Astrocyte (in vitro differentiated cells and primary cell): ENCODE data around the gene NDUFAF8. TPM values are rescaled to one million over a fixed set of nuclear protein-coding genes. Genes with fewer than 3 reads are reported as not detected.
A peak's percentile ranks its signal among the peaks of the same experiment; 100 is the strongest.

ENCODE experiments used
- DNase-seq: peaks from one replicate; pipeline ENCODE4 v3.0.0-alpha.2; 2010; ENCODE audit warnings: low read depth
- FAIRE-seq: peaks from 2 replicates; lab custom pipeline; 2011; peaks lifted over from hg19 to GRCh38; lab: Jason Lieb, UNC
- H2AFZ ChIP-seq: 2 replicates; pipeline ENCODE4 v1.6.0; 2012; ENCODE audit warnings: low read depth, low read length, inconsistent platforms
- H3K27ac ChIP-seq: 2 replicates; pipeline ENCODE4 v1.5.1; 2011; ENCODE audit warnings: low read depth, low read length, inconsistent platforms
- H3K27me3 ChIP-seq: 2 replicates; pipeline ENCODE4 v1.6.0; 2011; ENCODE audit warnings: low read length, inconsistent platforms; ENCODE audit not compliant: insufficient read depth
- H3K36me3 ChIP-seq: 2 replicates; pipeline ENCODE4 v1.5.1; 2011; ENCODE audit warnings: low read length, inconsistent platforms; ENCODE audit not compliant: insufficient read depth
- H3K4me1 ChIP-seq: 2 replicates; pipeline ENCODE4 v1.5.1; 2011; ENCODE audit warnings: low read length, inconsistent platforms; ENCODE audit not compliant: insufficient read depth
- H3K4me2 ChIP-seq: 2 replicates; pipeline ENCODE4 v1.6.0; 2012; ENCODE audit warnings: low read length, inconsistent platforms
- H3K4me3 ChIP-seq: 2 replicates; pipeline ENCODE4 v1.5.1; 2011; ENCODE audit warnings: low read depth, mild to moderate bottlenecking, low read length, inconsistent platforms; ENCODE audit not compliant: insufficient read depth
- H3K79me2 ChIP-seq: 2 replicates; pipeline ENCODE4 v1.6.0; 2012; ENCODE audit warnings: mild to moderate bottlenecking, low read length, inconsistent platforms; ENCODE audit not compliant: insufficient read depth
- H3K9ac ChIP-seq: 2 replicates; pipeline ENCODE4 v1.6.0; 2012; ENCODE audit warnings: mild to moderate bottlenecking, low read length, inconsistent platforms
- H3K9me3 ChIP-seq: 2 replicates; pipeline ENCODE4 v1.5.1; 2012; ENCODE audit warnings: low read depth, mild to moderate bottlenecking, low read length, inconsistent platforms; ENCODE audit not compliant: insufficient read depth
- H4K20me1 ChIP-seq: 2 replicates; pipeline ENCODE4 v1.6.0; 2012; ENCODE audit warnings: low read length, inconsistent platforms; ENCODE audit not compliant: insufficient read depth
- H3K27ac Mint-ChIP-seq: one replicate; pipeline ENCODE4 v1.8.0; 2021; ENCODE audit warnings: mild to moderate bottlenecking, mixed read lengths; ENCODE audit not compliant: unreplicated experiment
- H3K27me3 Mint-ChIP-seq: one replicate; pipeline ENCODE4 v1.8.0; 2021; ENCODE audit warnings: low read depth, mixed read lengths; ENCODE audit not compliant: unreplicated experiment
- H3K36me3 Mint-ChIP-seq: one replicate; pipeline ENCODE4 v1.8.0; 2021; ENCODE audit warnings: low read depth, mixed read lengths; ENCODE audit not compliant: unreplicated experiment
- H3K4me1 Mint-ChIP-seq: one replicate; pipeline ENCODE4 v1.8.0; 2021; ENCODE audit warnings: low read depth, mixed read lengths; ENCODE audit not compliant: unreplicated experiment
- H3K4me3 Mint-ChIP-seq: one replicate; pipeline ENCODE4 v1.8.0; 2021; ENCODE audit warnings: mild to moderate bottlenecking, moderate library complexity, mixed read lengths; ENCODE audit not compliant: unreplicated experiment
- H3K9me3 Mint-ChIP-seq: one replicate; pipeline ENCODE4 v1.8.0; 2021; ENCODE audit warnings: mild to moderate bottlenecking, mixed read lengths; ENCODE audit not compliant: unreplicated experiment
- CTCF ChIP-seq: IDR thresholded peaks from 2 replicates; pipeline ENCODE4 v1.5.1; 2011; ENCODE audit warnings: low read depth, mild to moderate bottlenecking, inconsistent platforms, low read length, moderate library complexity; ENCODE audit not compliant: insufficient read depth
- EZH2 ChIP-seq: IDR thresholded peaks from 2 replicates; pipeline ENCODE4 v1.6.1; 2012; ENCODE audit warnings: mild to moderate bottlenecking, low read length, inconsistent platforms; ENCODE audit not compliant: insufficient read depth
- total RNA-seq: library from RNA; stranded (reverse); gene quantifications from 2 replicates; pipeline ENCODE4 v1.2.1, GENCODE V29; 2021

The NDUFAF8 gene
- total RNA-seq, 1 donor from 2014 or later, result 67.2 TPM

DNA sequence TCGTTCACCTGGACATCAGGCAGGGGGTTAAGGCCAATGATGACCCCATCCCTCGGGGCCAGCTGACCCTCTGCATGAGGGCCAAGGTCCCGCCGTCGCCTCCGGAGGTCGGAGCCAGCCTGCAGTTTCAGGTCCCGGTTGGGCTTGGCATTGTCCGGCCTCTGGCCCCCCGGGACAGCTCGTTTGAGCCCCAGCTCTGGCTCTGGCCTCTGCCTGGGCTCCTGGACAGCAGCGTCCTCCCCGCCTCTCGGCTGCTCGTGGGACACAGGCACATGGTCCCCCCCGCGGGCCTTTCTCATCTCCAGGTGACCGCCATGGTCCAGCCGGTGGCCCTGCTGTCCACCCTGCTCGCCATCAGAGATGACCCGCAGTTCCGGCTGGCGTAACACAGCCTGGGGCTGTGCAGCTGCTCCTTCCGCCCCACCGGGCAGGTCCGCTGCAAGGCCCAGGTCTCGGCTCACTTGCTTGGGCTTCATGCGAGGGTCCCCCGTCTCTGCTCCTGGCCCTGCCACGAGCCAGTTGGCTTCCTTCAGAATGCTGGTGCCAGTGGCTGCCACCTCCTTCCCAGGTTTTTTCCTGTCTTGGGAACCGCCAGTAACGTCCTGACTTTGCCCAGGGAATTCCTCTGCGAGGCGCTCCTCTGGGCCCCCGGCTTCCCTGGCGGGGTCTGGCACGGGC lies 6.7 kb downstream of the NDUFAF8 start:
- Histone ChIP-seq H3K4me1 (peaks cover 8% of the 10 kb centered on the region), H3K4me3 (no peak overlapping the region), H3K36me3 (peaks cover 4% of the 10 kb centered on the region), H3K27me3 (no peaks in the 10 kb centered on the region), H4K20me1 (peaks cover 50% of the 10 kb centered on the region), H3K4me2 (no peak overlapping the region), H3K9me3 (no peaks in the 10 kb centered on the region), H2AFZ (no peak overlapping the region), H3K79me2 (peaks cover 12% of the 10 kb centered on the region), H3K9ac (no peak overlapping the region), H3K27ac (no peak overlapping the region)
- FAIRE-seq (no peak), DNase-seq (no peak)
- TF ChIP-seq CTCF (no peak), EZH2 (no peak)
- peaks cover 2% of the 10 kb centered on the region for H3K9me3 Mint-ChIP-seq
- H3K27ac Mint-ChIP-seq, result no peak overlapping the region
- no peak overlapping the region for H3K4me3 Mint-ChIP-seq
- H3K4me1 Mint-ChIP-seq, result peaks cover 5% of the 10 kb centered on the region
- no peaks in the 10 kb centered on the region for H3K27me3 Mint-ChIP-seq
- peaks cover 5% of the 10 kb centered on the region for H3K36me3 Mint-ChIP-seq

DNA sequence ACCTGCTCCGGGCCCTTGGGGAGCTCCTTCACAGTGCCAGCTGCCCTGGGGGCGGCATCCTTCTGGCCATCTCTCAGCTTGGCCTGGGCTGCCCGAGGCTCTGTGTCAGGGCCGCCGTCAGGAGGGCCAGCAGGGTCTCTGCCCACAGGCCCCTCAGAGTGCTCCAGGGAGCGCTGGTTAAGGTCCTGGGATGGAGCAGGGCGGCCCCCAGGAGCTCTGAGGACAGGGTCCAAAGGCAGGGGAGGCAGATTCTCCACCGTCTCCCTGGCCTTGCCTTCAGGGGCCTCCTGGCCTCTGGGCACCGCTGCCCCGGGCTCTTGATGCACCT lies 7.2 kb downstream of the NDUFAF8 start:
- H2AFZ ChIP-seq, result no peak overlapping the region
- H3K4me2 ChIP-seq, result no peak overlapping the region
- FAIRE-seq, result no peak
- H3K9me3 ChIP-seq, result no peaks in the 10 kb centered on the region
- H3K36me3 ChIP-seq, result no peaks in the 10 kb centered on the region
- H3K79me2 ChIP-seq, result peaks cover 7% of the 10 kb centered on the region
- H3K36me3 Mint-ChIP-seq, result peaks cover 4% of the 10 kb centered on the region
- H3K4me1 Mint-ChIP-seq, result peaks cover 5% of the 10 kb centered on the region
- no peak for DNase-seq
- H3K4me3 Mint-ChIP-seq, result no peak overlapping the region
- no peak overlapping the region for H3K4me3 ChIP-seq
- H3K27me3 Mint-ChIP-seq, result no peaks in the 10 kb centered on the region
- H3K9me3 Mint-ChIP-seq, result peaks cover 2% of the 10 kb centered on the region
- no peak overlapping the region for H3K27ac Mint-ChIP-seq
- H4K20me1 ChIP-seq, result peaks cover 45% of the 10 kb centered on the region
- no peak overlapping the region for H3K9ac ChIP-seq
- TF ChIP-seq CTCF, result no peak
- TF ChIP-seq EZH2, result no peak
- peaks cover 8% of the 10 kb centered on the region for H3K4me1 ChIP-seq
- no peak overlapping the region for H3K27ac ChIP-seq
- H3K27me3 ChIP-seq, result no peaks in the 10 kb centered on the region

DNA sequence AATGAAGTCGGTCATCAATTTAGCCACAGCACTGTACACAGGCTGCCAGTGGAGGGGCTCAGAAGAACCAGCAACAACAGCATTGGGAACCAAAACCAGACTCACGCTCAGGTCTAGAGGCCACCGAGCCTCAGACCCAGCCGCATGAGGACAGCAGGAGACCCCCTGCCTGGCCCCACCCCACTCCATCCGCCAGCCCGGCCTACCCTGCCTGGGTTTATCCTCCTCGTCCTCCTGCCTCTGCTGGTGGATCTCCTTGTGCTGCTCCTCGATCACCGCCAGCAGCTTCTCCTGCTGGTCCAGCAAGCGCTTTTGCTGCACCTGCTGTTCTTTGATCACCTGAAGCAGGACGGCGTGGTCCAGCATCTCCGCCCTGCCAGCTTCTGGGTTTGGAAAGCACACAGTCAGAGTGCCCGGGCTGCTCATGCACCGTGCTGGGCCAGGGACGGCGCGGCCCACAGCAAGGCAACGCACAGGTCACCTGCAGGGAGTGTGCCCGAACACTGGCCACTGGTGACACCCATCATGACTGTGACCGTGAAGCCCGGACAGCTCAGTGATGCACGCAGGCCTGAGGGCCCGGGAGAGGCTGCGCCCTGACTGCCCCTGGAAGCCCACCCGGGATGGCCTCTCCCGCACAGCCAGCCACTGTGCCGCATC lies 7.7 kb downstream of the NDUFAF8 start:
- FAIRE-seq (no peak), DNase-seq (no peak)
- Mint-ChIP-seq H3K27me3 (no peaks in the 10 kb centered on the region), H3K4me1 (peaks cover 4% of the 10 kb centered on the region), H3K9me3 (peaks cover 2% of the 10 kb centered on the region), H3K36me3 (peaks cover 4% of the 10 kb centered on the region), H3K27ac (peak overlapping the region; percentile 69), H3K4me3 (no peak overlapping the region)
- Histone ChIP-seq H4K20me1 (peaks cover 40% of the 10 kb centered on the region), H3K36me3 (no peaks in the 10 kb centered on the region), H3K4me2 (no peak overlapping the region), H3K4me3 (no peak overlapping the region), H3K4me1 (peaks cover 8% of the 10 kb centered on the region), H3K27me3 (no peaks in the 10 kb centered on the region), H2AFZ (no peak overlapping the region), H3K27ac (no peak overlapping the region), H3K9ac (no peak overlapping the region), H3K9me3 (no peaks in the 10 kb centered on the region), H3K79me2 (peaks cover 2% of the 10 kb centered on the region)
- TF ChIP-seq CTCF (no peak), EZH2 (no peak)
